GM21619 (cell line): ENCODE data around the gene COL5A1.

Experiments
- ATAC-seq: cut with Tn5 transposase; IDR thresholded peaks from one replicate; pipeline ENCODE4 v1.9.1; 2021; ENCODE audit not compliant: unreplicated experiment

The COL5A1 gene

DNA sequence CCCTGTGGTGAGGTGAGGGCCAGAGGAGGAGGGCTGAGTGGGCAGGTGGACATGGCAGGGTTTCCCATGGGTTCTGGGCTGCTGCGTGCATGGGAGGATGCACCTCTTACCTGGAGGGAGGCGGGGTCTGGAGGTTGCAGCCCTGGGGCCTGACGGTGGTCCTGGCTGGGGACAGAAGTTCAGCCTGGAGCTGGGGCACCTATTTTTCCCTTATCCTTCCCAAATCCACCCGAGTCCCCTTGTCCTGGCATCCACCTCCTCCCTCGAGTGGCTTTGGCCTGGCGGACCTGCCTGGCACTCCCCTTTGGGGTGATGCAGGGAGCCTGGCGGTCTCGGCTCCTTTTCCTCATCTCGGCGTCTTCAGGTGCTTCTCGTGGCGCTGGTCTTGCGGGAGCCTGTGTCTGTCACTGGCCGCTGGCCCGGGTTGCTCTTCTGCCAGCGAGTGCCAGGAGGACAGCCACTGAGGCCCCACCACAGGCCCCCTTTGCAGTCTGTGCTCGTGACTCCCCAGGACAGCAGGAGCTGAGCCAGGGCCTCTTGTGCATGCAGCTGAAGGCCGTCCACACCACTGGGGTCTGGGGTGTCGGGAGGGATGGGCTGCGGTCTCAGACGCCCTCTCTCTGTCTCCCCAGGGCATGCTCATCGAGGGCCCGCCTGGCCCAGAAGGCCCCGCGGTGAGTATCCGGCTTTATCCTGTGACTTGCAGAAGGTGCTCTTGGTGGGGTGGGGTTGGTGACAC lies 96.4 kb downstream of the COL5A1 start:
- ATAC-seq, result no peak

DNA sequence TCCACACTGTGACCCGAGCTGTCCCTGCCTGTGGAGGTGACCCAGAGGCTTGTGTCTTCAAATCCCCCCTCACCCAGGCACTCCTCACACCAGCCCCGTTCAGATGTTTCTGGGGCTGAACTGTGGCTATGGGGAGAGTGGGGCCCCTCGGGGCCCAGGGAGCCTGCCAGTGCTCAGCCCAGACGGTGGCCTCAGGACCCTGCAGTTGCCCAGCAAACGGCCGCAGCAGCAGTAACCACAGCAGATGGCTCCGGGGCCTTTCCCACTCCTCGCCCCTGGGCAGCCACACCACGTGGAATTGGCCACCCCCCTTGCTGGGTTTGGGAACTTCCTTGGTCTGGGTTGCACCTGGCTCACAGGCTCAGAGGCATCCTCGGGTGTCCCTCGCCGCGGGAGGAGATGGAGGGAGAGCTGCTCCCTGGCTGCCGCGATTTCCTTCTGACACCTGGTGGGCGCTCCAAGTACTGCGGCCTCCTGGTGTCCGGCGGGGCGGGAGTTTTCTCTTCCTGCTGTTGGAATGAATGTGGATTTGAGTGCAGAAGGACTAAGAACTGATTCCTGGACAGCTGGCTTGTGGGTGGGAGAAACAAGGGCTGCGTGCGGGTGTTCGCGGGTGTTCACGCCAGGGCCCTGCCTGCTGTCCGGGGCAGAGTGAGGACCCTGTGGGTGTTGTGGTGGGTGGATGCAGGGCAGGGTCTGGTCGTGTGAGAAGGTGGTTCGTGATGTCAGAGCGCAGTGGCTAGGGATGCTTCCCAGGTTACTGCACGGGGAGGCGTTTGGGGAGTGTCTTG lies 97.5 kb downstream of the COL5A1 start:
- no peak for ATAC-seq

DNA sequence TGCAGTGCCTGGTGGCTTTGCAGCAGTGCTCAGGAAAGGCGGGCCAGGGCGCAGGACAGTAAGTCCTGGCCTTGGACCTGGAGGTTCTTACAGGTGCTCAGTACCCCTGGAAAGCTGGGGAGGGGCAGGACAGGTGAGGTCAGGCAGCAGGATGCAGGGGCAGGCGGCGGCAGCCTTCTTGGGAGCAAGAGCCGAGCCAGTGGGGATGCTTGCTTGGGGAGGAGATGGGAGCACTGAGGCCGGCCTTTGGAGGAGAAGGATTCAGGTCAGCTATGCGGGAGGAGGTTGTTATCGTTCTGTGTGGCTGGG lies 98.0 kb downstream of the COL5A1 start:
- ATAC-seq, result no peak

DNA sequence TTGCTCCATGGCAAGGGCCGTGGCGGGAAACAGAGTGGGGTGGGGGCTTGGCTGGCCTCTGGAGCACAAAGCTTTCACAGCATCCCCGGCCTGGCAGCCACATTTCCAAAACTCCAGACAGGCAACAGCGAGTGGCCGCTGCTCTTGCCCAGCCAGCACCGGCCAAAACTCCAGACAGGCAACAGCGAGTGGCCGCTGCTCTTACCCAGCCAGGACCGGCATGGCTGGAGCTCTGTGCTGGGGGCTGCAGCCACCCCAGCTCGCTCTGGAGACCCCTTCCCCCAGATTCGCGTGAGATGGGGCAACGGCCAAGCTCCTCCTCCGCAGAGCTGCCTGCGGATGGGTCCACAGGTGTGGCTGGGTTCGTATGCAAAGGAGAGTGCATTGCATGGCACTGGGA lies 98.5 kb downstream of the COL5A1 start:
- no peak for ATAC-seq

- no peak for ATAC-seq
Measured at GRCh38 chr9:134741846-134742245, 100.2 kb downstream of the COL5A1 start.

- ATAC-seq, result no peak
Measured at GRCh38 chr9:134742822-134743535, 101.4 kb downstream of the COL5A1 start.

- no peak for ATAC-seq
Measured at GRCh38 chr9:134743853-134744252, 102.2 kb downstream of the COL5A1 start.

DNA sequence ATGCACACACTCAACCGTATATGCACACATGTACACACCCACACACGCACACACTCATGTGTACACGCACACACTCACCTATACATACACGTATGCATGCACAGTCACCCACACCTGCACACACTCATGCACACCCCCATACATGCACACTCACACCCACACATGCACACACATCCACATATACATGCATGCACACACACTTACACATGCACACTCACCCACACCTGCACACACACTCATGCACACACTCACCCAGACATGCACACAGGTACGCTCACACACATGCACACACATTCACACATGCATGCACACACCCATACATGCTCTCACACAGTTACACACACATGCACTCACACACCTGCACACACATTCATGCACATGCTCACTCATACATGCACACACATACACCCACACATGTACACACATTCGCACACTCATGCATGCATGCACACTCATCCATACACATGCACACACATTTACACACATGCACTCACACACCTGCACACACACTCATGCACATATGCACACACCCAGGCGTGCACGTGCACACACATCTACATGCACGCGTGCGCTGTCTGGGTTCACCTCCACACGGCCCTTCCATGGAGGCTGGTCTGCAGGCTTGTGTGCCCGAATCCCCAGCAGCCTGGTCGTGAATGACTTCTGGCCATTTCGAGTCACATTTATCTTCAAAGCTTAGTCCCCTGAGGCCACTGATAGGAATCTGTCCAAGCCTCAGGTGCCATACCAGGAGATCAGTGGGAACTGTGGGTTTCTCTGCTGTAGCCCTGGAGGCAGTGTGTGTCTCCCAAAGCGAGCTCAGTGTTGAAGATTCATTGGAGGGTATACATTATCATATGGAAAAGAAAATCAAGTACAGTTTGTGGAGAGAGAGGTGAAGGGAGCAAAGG lies 103.0 kb downstream of the COL5A1 start:
- no peak for ATAC-seq

GRCh38 chr9:134747951-134748489 lies 106.4 kb downstream of the COL5A1 start:
- no peak for ATAC-seq

GRCh38 chr9:134748591-134748990 lies 107.0 kb downstream of the COL5A1 start:
- no peak for ATAC-seq

DNA sequence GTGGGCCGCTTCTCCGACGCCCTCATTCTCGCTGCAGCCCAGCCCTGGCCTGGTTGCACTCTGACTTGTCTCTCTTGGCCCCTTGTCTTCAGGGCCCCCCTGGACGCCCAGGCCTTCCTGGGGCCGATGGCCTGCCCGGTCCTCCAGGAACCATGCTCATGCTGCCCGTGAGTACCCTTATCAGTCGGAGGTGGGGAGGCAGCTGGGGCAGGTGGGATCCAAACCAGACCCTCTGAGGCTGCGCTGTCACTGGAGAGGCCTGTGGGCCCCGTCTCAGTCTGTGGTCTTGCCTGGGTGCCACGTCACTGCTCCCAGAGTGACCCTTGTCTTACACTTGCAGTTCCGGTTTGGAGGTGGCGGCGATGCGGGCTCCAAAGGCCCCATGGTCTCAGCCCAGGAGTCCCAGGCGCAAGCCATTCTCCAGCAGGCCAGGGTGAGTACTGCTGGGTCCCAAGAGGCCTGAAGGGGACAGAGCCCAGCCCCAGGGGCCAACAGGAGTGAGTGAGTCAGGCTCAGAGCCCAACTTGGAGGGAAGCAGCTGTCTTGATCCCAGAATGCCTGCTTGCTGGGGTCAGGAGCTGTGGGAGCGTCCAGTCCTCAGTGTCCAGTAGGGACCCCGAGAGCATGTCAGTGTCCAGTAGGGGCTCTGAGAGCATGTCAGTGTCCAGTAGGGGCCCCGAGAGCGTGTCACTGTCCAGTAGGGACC lies 109.0 kb downstream of the COL5A1 start:
- ATAC-seq, result no peak

DNA sequence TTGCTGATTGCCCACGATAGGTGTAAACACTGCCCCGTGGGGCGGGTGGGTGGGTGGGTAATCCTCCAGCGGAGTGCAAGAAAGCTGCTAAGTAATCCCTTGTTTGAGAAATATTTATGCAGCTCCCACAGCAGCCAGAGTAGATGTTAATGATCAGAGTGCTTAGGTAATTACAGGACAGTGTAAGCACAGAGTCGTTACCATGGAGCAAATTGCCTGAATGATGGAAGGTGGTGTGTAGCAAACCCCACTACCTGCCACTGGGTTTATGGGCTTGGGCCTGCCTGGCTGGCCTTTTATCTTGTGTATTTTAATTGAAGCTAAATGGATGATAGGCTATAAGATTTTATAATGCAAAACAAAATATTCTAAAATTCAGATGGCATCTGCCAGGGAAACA lies 110.0 kb downstream of the COL5A1 start:
- ATAC-seq, result no peak

DNA sequence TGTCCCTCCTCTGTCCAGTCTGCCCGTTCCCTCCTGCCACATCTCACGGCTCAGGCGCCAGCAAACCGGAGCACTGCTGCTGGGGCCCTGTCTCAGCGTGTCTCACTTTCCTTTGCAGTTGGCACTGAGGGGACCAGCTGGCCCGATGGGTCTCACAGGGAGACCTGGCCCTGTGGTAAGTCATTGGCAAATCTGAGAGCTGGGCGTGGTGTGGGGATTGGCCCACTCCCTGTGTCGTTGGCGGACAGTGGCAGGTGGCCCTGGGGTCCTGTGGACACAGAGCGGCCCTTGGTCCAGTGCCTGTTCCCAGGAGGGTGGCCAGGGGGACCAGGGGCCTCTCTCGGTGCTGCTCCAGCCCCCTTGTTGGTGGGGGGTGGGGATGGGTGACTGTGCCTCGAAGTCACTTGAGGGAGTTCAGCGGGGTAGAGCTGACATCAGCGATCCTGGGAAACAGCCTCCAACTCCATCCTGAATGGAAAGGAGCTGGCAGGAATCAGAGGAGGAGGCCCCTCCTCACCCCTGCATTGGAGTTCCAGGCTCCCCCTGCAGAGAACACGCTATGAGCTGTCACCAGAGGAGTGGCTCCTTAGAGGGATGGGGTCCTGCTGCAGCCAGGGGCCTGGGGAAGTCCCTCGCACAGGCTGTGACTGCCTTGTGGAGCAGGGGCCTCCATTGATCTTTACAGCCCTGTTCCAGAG lies 111.0 kb downstream of the COL5A1 start:
- ATAC-seq, result no peak

DNA sequence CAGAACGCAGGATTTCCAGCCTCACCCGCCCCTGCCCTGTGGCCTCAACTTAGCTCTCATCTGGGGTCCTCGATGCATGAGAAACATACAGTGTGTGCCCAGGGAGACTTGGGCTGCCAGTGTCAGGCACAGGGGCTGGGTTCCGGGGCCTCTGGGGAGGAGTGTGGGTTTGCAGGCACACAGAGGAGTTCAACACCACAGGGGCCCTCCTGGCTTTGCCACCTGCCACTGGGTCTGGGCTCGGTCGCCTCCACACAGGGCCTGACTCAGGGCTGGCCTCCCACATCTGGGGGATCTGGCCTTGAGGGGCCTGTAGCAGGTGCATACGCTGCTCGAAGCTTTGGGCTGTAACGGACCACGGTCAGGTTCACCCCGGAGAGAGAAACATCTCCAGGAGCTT lies 111.6 kb downstream of the COL5A1 start:
- ATAC-seq, result no peak

DNA sequence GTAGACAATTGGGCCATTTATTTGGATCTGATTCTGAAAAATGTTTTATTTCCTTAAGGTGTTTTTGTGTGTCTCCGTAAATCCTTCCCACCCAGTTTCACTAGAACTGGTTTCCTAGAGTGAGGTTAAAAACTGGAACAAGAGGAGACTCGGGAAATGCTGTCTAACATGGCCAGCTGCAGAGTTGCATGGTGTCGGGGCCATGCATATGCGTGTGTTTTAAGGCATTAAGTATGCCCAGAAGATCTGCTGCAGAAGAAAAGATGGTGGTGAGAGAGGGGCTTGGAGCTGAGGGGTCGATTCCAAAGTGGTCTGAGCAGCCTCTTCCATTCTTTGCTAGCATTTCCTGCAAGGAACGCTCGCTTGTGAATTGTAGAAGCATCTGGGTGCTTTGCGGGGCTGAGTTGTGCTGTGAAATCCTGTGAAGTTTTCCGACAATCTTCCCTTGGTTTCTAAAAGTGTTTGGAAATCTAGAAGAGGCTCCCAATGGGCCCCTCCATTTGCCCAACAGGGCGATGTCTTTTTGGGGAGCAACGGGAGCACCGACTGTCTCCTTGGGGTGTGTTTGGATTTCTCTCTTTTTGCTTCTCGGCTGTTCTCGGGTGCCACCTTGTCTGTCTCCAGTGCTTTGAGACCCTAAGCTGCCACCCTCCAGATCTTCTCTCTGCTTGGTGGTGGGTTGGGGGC lies 113.8 kb downstream of the COL5A1 start:
- no peak for ATAC-seq

DNA sequence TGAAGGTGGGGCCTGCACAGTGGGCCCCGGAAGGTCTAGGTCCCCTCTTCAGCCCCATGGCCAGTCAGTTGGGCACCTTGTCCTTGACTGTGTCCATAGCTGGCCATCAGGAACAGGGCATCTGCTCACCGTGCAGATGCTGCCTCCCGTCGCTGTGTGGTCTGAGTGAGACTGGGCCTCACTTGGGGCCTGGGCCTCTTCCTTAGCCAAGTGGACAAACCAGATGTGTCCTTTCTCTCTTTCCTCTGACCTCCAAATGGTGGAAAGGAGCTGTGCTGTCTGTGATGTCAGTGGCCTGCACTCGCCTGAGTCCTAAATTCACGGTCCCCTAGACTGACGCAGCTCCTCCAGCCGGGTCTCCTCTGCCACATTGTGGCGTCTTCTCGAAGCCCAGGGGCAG lies 114.5 kb downstream of the COL5A1 start:
- ATAC-seq, result no peak

DNA sequence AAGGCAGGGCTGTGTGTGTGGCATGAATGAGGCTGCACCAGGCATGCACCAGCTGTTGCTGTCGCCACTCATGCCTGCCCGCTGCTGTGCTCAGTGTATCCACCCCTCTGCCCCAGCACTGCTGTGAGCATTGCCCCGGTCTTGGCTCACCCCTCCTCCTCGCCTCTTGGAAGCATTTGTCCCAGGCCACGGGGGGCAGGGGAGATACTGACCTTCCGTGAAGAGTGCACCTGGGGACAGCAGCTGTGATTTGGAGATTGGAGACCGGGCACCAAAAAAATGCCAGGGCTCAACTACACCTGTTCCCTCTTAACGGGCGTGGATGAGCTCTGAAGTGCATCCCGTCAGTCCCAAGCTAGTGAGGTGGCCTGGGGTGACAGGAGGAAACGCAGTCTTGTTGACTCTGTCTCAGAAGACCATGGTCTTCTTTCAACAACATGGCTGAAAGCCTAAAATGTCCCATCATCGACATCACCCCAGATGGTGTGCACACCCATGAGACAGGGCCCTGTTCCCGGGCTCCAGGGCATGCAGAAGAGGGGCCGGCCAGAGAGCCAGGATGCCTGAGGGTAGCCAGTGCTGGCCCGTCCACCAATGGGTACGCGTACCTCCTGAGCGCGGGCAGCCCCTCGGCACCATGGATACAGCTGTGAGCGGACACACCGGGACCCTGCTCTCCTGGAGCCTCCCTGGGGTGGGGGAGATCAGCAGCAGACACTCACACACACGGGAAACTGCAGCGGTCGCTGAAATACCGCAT lies 115.8 kb downstream of the COL5A1 start:
- ATAC-seq, result no peak

- no peak for ATAC-seq
Measured at GRCh38 chr9:134758949-134759607, 117.5 kb downstream of the COL5A1 start.
